ENCODE data around the gene EPB41L1.

DNA sequence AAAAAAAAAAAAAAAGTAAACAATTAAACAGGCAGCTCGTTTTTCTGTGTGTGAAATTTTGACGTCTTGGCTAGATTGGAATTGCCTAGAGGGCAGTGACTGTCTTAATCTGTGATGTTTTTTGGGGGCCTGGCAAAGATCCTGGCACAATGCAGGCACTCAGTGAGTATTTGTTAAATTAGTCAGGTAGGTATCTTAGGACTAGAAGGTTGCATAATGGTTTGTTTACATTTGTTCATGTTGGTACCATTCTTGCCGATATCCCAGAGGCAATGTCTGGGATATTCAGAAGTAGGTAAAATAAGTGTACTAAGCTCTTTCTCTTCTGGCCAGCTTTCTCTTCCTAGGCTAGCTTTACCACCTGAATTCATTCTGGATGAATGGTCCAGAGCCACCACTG, 84.2 kb downstream of the EPB41L1 start:
- TF ChIP-seq, protein P1, sequence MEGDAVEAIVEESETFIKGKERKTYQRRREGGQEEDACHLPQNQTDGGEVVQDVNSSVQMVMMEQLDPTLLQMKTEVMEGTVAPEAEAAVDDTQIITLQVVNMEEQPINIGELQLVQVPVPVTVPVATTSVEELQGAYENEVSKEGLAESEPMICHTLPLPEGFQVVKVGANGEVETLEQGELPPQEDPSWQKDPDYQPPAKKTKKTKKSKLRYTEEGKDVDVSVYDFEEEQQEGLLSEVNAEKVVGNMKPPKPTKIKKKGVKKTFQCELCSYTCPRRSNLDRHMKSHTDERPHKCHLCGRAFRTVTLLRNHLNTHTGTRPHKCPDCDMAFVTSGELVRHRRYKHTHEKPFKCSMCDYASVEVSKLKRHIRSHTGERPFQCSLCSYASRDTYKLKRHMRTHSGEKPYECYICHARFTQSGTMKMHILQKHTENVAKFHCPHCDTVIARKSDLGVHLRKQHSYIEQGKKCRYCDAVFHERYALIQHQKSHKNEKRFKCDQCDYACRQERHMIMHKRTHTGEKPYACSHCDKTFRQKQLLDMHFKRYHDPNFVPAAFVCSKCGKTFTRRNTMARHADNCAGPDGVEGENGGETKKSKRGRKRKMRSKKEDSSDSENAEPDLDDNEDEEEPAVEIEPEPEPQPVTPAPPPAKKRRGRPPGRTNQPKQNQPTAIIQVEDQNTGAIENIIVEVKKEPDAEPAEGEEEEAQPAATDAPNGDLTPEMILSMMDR (IDR thresholded peaks at IDR 0.05; ENCODE audit: insufficient read depth, low read length) = no peak
- TF ChIP-seq POLR2AphosphoS5 (IDR thresholded peaks at IDR 0.05; ENCODE audit: low read depth) = no peak
- TF ChIP-seq, protein P2, sequence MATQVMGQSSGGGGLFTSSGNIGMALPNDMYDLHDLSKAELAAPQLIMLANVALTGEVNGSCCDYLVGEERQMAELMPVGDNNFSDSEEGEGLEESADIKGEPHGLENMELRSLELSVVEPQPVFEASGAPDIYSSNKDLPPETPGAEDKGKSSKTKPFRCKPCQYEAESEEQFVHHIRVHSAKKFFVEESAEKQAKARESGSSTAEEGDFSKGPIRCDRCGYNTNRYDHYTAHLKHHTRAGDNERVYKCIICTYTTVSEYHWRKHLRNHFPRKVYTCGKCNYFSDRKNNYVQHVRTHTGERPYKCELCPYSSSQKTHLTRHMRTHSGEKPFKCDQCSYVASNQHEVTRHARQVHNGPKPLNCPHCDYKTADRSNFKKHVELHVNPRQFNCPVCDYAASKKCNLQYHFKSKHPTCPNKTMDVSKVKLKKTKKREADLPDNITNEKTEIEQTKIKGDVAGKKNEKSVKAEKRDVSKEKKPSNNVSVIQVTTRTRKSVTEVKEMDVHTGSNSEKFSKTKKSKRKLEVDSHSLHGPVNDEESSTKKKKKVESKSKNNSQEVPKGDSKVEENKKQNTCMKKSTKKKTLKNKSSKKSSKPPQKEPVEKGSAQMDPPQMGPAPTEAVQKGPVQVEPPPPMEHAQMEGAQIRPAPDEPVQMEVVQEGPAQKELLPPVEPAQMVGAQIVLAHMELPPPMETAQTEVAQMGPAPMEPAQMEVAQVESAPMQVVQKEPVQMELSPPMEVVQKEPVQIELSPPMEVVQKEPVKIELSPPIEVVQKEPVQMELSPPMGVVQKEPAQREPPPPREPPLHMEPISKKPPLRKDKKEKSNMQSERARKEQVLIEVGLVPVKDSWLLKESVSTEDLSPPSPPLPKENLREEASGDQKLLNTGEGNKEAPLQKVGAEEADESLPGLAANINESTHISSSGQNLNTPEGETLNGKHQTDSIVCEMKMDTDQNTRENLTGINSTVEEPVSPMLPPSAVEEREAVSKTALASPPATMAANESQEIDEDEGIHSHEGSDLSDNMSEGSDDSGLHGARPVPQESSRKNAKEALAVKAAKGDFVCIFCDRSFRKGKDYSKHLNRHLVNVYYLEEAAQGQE (IDR thresholded peaks at IDR 0.05; ENCODE audit: insufficient replicate concordance, low read depth) = no peak

All from HL-60 (cell line).